Measurements from ENCODE around the gene ASZ1.
"Not testable (repeated sequence)": the region's sequence is repeated elsewhere in the genome, so short reads cannot be mapped to it uniquely, and the experiment has no call there.

The ASZ1 gene, protein sequence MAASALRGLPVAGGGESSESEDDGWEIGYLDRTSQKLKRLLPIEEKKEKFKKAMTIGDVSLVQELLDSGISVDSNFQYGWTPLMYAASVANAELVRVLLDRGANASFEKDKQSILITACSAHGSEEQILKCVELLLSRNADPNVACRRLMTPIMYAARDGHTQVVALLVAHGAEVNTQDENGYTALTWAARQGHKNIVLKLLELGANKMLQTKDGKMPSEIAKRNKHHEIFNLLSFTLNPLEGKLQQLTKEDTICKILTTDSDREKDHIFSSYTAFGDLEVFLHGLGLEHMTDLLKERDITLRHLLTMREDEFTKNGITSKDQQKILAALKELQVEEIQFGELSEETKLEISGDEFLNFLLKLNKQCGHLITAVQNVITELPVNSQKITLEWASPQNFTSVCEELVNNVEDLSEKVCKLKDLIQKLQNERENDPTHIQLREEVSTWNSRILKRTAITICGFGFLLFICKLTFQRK
- 0 reads per million in 3 donors for total RNA-seq

DNA sequence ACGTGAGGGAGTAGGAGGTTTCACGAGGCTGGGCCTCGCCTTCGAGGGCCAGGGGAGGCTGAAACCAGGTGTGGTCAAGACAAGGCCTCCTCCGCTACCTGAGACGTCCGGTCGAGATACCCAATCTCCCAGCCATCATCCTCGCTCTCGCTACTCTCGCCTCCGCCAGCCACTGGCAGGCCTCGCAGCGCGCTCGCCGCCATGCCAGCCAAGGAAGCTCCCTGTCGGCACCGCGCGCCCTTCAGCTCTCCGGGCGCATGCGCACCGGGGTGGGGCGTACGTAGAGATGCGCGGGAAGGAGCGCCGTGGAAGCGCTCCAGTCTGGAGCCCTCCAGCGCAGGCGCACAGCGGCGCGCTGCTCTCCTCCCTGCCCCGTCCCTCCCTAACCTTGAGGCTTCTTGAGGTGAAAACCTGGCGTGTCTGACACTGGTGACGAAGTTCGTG, at the start of gene ASZ1:
Gene ASZ1 (minus strand): TSS at position 236 of the 444 bp plus-strand sequence. CDS start 33 bp downstream, at position 203.
- Histone ChIP-seq H3K27ac (ENCODE audit: insufficient read depth, low read length, poor library complexity, severe bottlenecking) (no peak within 1 kb of the TSS), H3K27me3 (replicated peaks; ENCODE audit: control insufficient read depth, insufficient read depth, low read length, poor library complexity, severe bottlenecking) (no peaks in the 10 kb centered on the region), H3K9me3 (ENCODE audit: control insufficient read depth, low read length) (no peaks in the 10 kb centered on the region), H3K4me3 (ENCODE audit: insufficient read depth, low read depth, low read length, poor library complexity, severe bottlenecking) (no peak within 1 kb of the TSS), H3K4me1 (ENCODE audit: control insufficient read depth, insufficient read depth, low read length, poor library complexity, severe bottlenecking) (no peaks in the 10 kb centered on the region), H3K36me3 (ENCODE audit: control insufficient read depth, insufficient read depth, low read length) (no peaks in the 10 kb centered on the region)
- no peak for DNase-seq

DNA sequence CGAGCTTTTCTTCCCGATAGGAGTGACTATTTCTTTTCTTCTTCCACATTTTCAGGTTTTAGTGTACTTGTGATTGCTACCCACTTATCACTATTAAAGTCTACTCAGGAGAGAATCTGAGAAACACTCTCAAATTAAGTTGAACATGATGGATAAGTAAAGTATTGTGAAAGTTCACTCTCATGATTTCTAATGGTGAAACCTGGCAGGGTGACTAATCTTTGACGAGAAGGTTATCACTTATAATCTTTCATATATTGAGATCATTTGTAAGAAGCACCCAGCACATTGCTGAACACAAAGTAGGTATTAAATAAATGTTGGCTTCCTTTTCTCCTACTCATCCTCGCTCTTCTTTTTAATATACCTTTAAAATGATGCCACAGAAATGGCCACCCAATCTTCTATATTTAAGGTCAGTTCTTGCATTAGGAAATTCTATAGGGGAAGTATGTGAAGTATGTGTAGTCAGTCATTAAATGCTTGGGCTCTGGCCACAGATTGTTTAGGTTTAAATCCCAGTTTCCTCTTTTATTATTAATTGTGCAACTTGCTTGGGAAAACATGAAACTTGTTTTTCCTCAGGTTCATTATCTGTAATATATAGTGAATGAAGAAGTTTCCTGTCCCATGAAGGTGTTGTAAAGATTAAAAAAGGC, 49.4 kb upstream of the ASZ1 start:
- no peak for DNase-seq
- no peak overlapping the region for H3K4me3 ChIP-seq (ENCODE audit: insufficient read depth, low read depth, low read length, poor library complexity, severe bottlenecking)
- H3K27ac ChIP-seq (ENCODE audit: insufficient read depth, low read length, poor library complexity, severe bottlenecking), result no peak overlapping the region
- H3K4me1 ChIP-seq (ENCODE audit: control insufficient read depth, insufficient read depth, low read length, poor library complexity, severe bottlenecking), result no peaks in the 10 kb centered on the region
- no peaks in the 10 kb centered on the region for H3K27me3 ChIP-seq (replicated peaks; ENCODE audit: control insufficient read depth, insufficient read depth, low read length, poor library complexity, severe bottlenecking)
- no peaks in the 10 kb centered on the region for H3K9me3 ChIP-seq (ENCODE audit: control insufficient read depth, low read length)
- no peaks in the 10 kb centered on the region for H3K36me3 ChIP-seq (ENCODE audit: control insufficient read depth, insufficient read depth, low read length)

DNA sequence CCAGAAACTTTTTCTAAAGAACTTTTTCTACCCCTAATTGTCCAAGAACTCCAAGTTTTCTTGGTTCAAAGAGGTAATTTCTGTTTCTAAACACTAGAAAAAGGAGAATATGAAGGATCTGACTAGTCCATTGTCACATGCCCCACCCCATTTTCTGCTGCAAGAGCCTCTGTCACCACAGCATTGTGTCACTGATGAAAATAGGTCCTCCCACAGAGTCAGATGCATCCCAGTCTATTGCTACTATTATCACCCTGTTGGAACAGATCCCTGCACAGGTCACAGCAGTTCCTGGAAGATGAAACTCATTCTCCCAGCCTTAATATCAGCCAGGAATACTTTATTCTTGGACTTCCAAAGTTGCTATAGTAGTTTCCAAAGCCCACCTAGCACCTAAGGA, 45.0 kb upstream of the ASZ1 start:
- Histone ChIP-seq H3K27me3 (replicated peaks; ENCODE audit: control insufficient read depth, insufficient read depth, low read length, poor library complexity, severe bottlenecking) (no peaks in the 10 kb centered on the region), H3K27ac (ENCODE audit: insufficient read depth, low read length, poor library complexity, severe bottlenecking) (no peak overlapping the region), H3K4me1 (ENCODE audit: control insufficient read depth, insufficient read depth, low read length, poor library complexity, severe bottlenecking) (no peaks in the 10 kb centered on the region), H3K36me3 (ENCODE audit: control insufficient read depth, insufficient read depth, low read length) (no peaks in the 10 kb centered on the region), H3K4me3 (ENCODE audit: insufficient read depth, low read depth, low read length, poor library complexity, severe bottlenecking) (no peak overlapping the region), H3K9me3 (ENCODE audit: control insufficient read depth, low read length) (no peaks in the 10 kb centered on the region)
- no peak for DNase-seq

GRCh38 chr7:117470777-117471176, 43.5 kb upstream of the ASZ1 start:
- no peaks in the 10 kb centered on the region for H3K36me3 ChIP-seq (ENCODE audit: control insufficient read depth, insufficient read depth, low read length)
- H3K27ac ChIP-seq (ENCODE audit: insufficient read depth, low read length, poor library complexity, severe bottlenecking), result no peak overlapping the region
- no peak overlapping the region for H3K4me3 ChIP-seq (ENCODE audit: insufficient read depth, low read depth, low read length, poor library complexity, severe bottlenecking)
- H3K27me3 ChIP-seq (replicated peaks; ENCODE audit: control insufficient read depth, insufficient read depth, low read length, poor library complexity, severe bottlenecking), result no peaks in the 10 kb centered on the region
- H3K9me3 ChIP-seq (ENCODE audit: control insufficient read depth, low read length), result no peaks in the 10 kb centered on the region
- no peak for DNase-seq
- no peaks in the 10 kb centered on the region for H3K4me1 ChIP-seq (ENCODE audit: control insufficient read depth, insufficient read depth, low read length, poor library complexity, severe bottlenecking)

GRCh38 chr7:117468174-117468573, 40.9 kb upstream of the ASZ1 start:
- H3K4me3 ChIP-seq (ENCODE audit: insufficient read depth, low read depth, low read length, poor library complexity, severe bottlenecking), result no peak overlapping the region
- H3K9me3 ChIP-seq (ENCODE audit: control insufficient read depth, low read length), result no peaks in the 10 kb centered on the region
- H3K27ac ChIP-seq (ENCODE audit: insufficient read depth, low read length, poor library complexity, severe bottlenecking), result no peak overlapping the region
- DNase-seq, result no peak
- no peaks in the 10 kb centered on the region for H3K4me1 ChIP-seq (ENCODE audit: control insufficient read depth, insufficient read depth, low read length, poor library complexity, severe bottlenecking)
- no peaks in the 10 kb centered on the region for H3K27me3 ChIP-seq (replicated peaks; ENCODE audit: control insufficient read depth, insufficient read depth, low read length, poor library complexity, severe bottlenecking)
- no peaks in the 10 kb centered on the region for H3K36me3 ChIP-seq (ENCODE audit: control insufficient read depth, insufficient read depth, low read length)

GRCh38 chr7:117460815-117461214, 33.5 kb upstream of the ASZ1 start:
- not testable (repeated sequence) for H3K9me3 ChIP-seq (ENCODE audit: control insufficient read depth, low read length); H3K27ac ChIP-seq (ENCODE audit: insufficient read depth, low read length, poor library complexity, severe bottlenecking); H3K4me1 ChIP-seq (ENCODE audit: control insufficient read depth, insufficient read depth, low read length, poor library complexity, severe bottlenecking); H3K36me3 ChIP-seq (ENCODE audit: control insufficient read depth, insufficient read depth, low read length); H3K4me3 ChIP-seq (ENCODE audit: insufficient read depth, low read depth, low read length, poor library complexity, severe bottlenecking); H3K27me3 ChIP-seq (replicated peaks; ENCODE audit: control insufficient read depth, insufficient read depth, low read length, poor library complexity, severe bottlenecking); DNase-seq

- no peak overlapping the region for H3K27ac ChIP-seq (ENCODE audit: insufficient read depth, low read length, poor library complexity, severe bottlenecking)
- H3K27me3 ChIP-seq (replicated peaks; ENCODE audit: control insufficient read depth, insufficient read depth, low read length, poor library complexity, severe bottlenecking), result no peaks in the 10 kb centered on the region
- H3K36me3 ChIP-seq (ENCODE audit: control insufficient read depth, insufficient read depth, low read length), result no peaks in the 10 kb centered on the region
- DNase-seq, result no peak
- H3K4me1 ChIP-seq (ENCODE audit: control insufficient read depth, insufficient read depth, low read length, poor library complexity, severe bottlenecking), result no peaks in the 10 kb centered on the region
- no peak overlapping the region for H3K4me3 ChIP-seq (ENCODE audit: insufficient read depth, low read depth, low read length, poor library complexity, severe bottlenecking)
- no peaks in the 10 kb centered on the region for H3K9me3 ChIP-seq (ENCODE audit: control insufficient read depth, low read length)
Measured at GRCh38 chr7:117459735-117460134, 32.4 kb upstream of the ASZ1 start.

- DNase-seq, result no peak
- no peaks in the 10 kb centered on the region for H3K27me3 ChIP-seq (replicated peaks; ENCODE audit: control insufficient read depth, insufficient read depth, low read length, poor library complexity, severe bottlenecking)
Measured at GRCh38 chr7:117458977-117459583, 31.8 kb upstream of the ASZ1 start.

DNA sequence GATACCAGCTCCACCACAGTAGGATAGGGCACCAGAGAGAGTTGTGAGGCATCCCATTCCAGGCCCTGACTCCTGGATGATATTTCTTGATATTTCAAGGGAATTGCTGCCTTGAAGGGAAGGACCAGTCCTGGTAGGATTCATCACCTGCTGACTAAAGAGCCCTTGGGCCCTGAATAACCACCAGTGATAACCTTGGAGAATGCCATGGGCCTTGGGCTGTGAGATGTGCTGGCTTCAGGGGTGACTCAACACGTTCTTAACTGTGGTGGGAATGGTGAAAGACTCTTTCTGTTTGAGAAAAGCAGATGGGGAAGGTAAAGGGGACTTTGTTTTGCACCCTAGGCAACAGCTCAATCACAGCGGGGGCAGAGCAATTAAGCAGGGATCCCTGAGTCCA, 21.4 kb upstream of the ASZ1 start:
- DNase-seq, result no peak
- no peaks in the 10 kb centered on the region for H3K9me3 ChIP-seq (ENCODE audit: control insufficient read depth, low read length)
- H3K27ac ChIP-seq (ENCODE audit: insufficient read depth, low read length, poor library complexity, severe bottlenecking), result no peak overlapping the region
- H3K4me3 ChIP-seq (ENCODE audit: insufficient read depth, low read depth, low read length, poor library complexity, severe bottlenecking), result no peak overlapping the region
- H3K36me3 ChIP-seq (ENCODE audit: control insufficient read depth, insufficient read depth, low read length), result no peaks in the 10 kb centered on the region
- no peaks in the 10 kb centered on the region for H3K4me1 ChIP-seq (ENCODE audit: control insufficient read depth, insufficient read depth, low read length, poor library complexity, severe bottlenecking)
- H3K27me3 ChIP-seq (replicated peaks; ENCODE audit: control insufficient read depth, insufficient read depth, low read length, poor library complexity, severe bottlenecking), result no peaks in the 10 kb centered on the region

More at GRCh38 chr7:117458977-117459583, 31.8 kb upstream of the ASZ1 start:
- no peaks in the 10 kb centered on the region for H3K9me3 ChIP-seq (ENCODE audit: control insufficient read depth, low read length)
- H3K27ac ChIP-seq (ENCODE audit: insufficient read depth, low read length, poor library complexity, severe bottlenecking), result no peak overlapping the region
- no peaks in the 10 kb centered on the region for H3K36me3 ChIP-seq (ENCODE audit: control insufficient read depth, insufficient read depth, low read length)
- H3K4me3 ChIP-seq (ENCODE audit: insufficient read depth, low read depth, low read length, poor library complexity, severe bottlenecking), result no peak overlapping the region
- no peaks in the 10 kb centered on the region for H3K4me1 ChIP-seq (ENCODE audit: control insufficient read depth, insufficient read depth, low read length, poor library complexity, severe bottlenecking)

Measured in effector memory CD4-positive, alpha-beta T cell (primary cell).